H9 (cell line): ENCODE data around the gene ATE1. TPM values are rescaled to one million over a fixed set of nuclear protein-coding genes. Genes with fewer than 3 reads are reported as not detected.

Experiments
- DNase-seq: peaks from one replicate; pipeline ENCODE4 v3.0.0-alpha.2; 2017
- H2AFZ ChIP-seq: one replicate; pipeline ENCODE4 v1.6.1; 2013; ENCODE audit warnings: mild to moderate bottlenecking, low read length, control low read depth, moderate library complexity
- H2AK5ac ChIP-seq: 2 replicates; pipeline ENCODE4 v1.6.1; 2013; ENCODE audit warnings: low read length, control low read depth, mixed read lengths; ENCODE audit not compliant: insufficient read length
- H2BK120ac ChIP-seq: one replicate; pipeline ENCODE4 v1.6.1; 2013; ENCODE audit warnings: low read depth, mild to moderate bottlenecking, low read length, control low read depth, inconsistent platforms; ENCODE audit not compliant: poor library complexity, severe bottlenecking
- H2BK12ac ChIP-seq: 2 replicates; pipeline ENCODE4 v1.6.1; 2013; ENCODE audit warnings: low read length, control low read depth, mixed read lengths, low read depth; ENCODE audit not compliant: insufficient read length
- H2BK15ac ChIP-seq: 2 replicates; pipeline ENCODE4 v1.6.1; 2013; ENCODE audit warnings: low read depth, low read length, control low read depth
- H2BK20ac ChIP-seq: one replicate; pipeline ENCODE4 v1.6.1; 2013; ENCODE audit warnings: low read depth, mild to moderate bottlenecking, low read length, control low read depth, inconsistent platforms; ENCODE audit not compliant: poor library complexity, severe bottlenecking
- H2BK5ac ChIP-seq: 2 replicates; pipeline ENCODE4 v1.6.1; 2013; ENCODE audit warnings: low read length, control low read depth, mixed read lengths; ENCODE audit not compliant: insufficient read length
- H3K14ac ChIP-seq: 2 replicates; pipeline ENCODE4 v1.6.1; 2013; ENCODE audit warnings: low read length, control low read depth; ENCODE audit not compliant: insufficient read depth
- H3K18ac ChIP-seq: 2 replicates; pipeline ENCODE4 v1.6.1; 2013; ENCODE audit warnings: low read depth, mild to moderate bottlenecking, mixed read lengths, low read length, control low read depth; ENCODE audit not compliant: insufficient read length
- H3K23ac ChIP-seq: 2 replicates; pipeline ENCODE4 v1.6.1; 2013; ENCODE audit warnings: low read length, control low read depth, mixed read lengths, low read depth; ENCODE audit not compliant: insufficient read length
- H3K23me2 ChIP-seq: 2 replicates; pipeline ENCODE4 v1.6.1; 2013; ENCODE audit warnings: low read depth, mild to moderate bottlenecking, mixed read lengths, low read length, control low read depth; ENCODE audit not compliant: insufficient read length, poor library complexity, severe bottlenecking
- H3K27ac ChIP-seq: 2 replicates; pipeline ENCODE4 v1.5.1; 2013; ENCODE audit warnings: low read length, control low read depth, mixed read lengths, low read depth; ENCODE audit not compliant: insufficient read length
- H3K27me3 ChIP-seq: 2 replicates; pipeline ENCODE4 v1.6.1; 2013; ENCODE audit warnings: low read length, control low read depth, inconsistent platforms; ENCODE audit not compliant: insufficient read depth
- H3K4ac ChIP-seq: 2 replicates; pipeline ENCODE4 v1.6.1; 2013; ENCODE audit warnings: low read depth, mild to moderate bottlenecking, control low read depth, inconsistent platforms, low read length, moderate library complexity
- H3K4me1 ChIP-seq: 2 replicates; pipeline ENCODE4 v1.6.1; 2013; ENCODE audit warnings: low read length, control low read depth, inconsistent platforms; ENCODE audit not compliant: insufficient read depth
- H3K4me2 ChIP-seq: 2 replicates; pipeline ENCODE4 v1.6.1; 2013; ENCODE audit warnings: low read length, control low read depth, mixed read lengths; ENCODE audit not compliant: insufficient read length, insufficient read depth
- H3K56ac ChIP-seq: 2 replicates; pipeline ENCODE4 v1.6.1; 2013; ENCODE audit warnings: low read depth, mild to moderate bottlenecking, mixed read lengths, low read length, control low read depth; ENCODE audit not compliant: insufficient read length
- H3K79me1 ChIP-seq: 2 replicates; pipeline ENCODE4 v1.6.1; 2013; ENCODE audit warnings: low read depth, mild to moderate bottlenecking, moderate library complexity, low read length, control low read depth, inconsistent platforms; ENCODE audit not compliant: insufficient read depth, poor library complexity, severe bottlenecking
- H3K79me2 ChIP-seq: 2 replicates; pipeline ENCODE4 v1.6.1; 2013; ENCODE audit warnings: low read length, control low read depth, inconsistent platforms; ENCODE audit not compliant: insufficient read depth
- H3K9ac ChIP-seq: 2 replicates; pipeline ENCODE4 v1.6.1; 2013; ENCODE audit warnings: low read length, control low read depth, mixed read lengths; ENCODE audit not compliant: insufficient read length; ENCODE audit errors: extremely low read depth
- H3K9me3 ChIP-seq: one replicate; pipeline ENCODE4 v1.6.1; 2013; ENCODE audit warnings: low read depth, low read length, inconsistent platforms; ENCODE audit not compliant: control insufficient read depth
- H3T11ph ChIP-seq: one replicate; pipeline ENCODE4 v1.6.1; 2013; ENCODE audit warnings: mild to moderate bottlenecking, low read length, control low read depth, inconsistent platforms
- H4K20me1 ChIP-seq: one replicate; pipeline ENCODE4 v1.6.1; 2013; ENCODE audit not compliant: control insufficient read depth, insufficient read length, insufficient read depth
- H4K5ac ChIP-seq: 2 replicates; pipeline ENCODE4 v1.6.1; 2013; ENCODE audit warnings: low read depth, mild to moderate bottlenecking, mixed read lengths, low read length, control low read depth; ENCODE audit not compliant: insufficient read length
- H4K8ac ChIP-seq: replicated peaks from 2 replicates; pipeline ENCODE4 v1.6.1; 2013; ENCODE audit warnings: low read length, control low read depth, mixed read lengths, low read depth; ENCODE audit not compliant: insufficient read length
- H4K91ac ChIP-seq: 2 replicates; pipeline ENCODE4 v1.6.1; 2013; ENCODE audit warnings: low read depth, mild to moderate bottlenecking, moderate library complexity, mixed read lengths, low read length, control low read depth; ENCODE audit not compliant: insufficient read length
- H3K27ac Mint-ChIP-seq, 3 experiments: 2 replicates in 2 of 3; 3 replicates in 1 of 3; pipeline ENCODE4 v1.8.0; 2020 to 2021; ENCODE audit warnings: mixed read lengths in 3 of 3, mild to moderate bottlenecking in 1 of 3, moderate library complexity in 1 of 3
- H3K27me3 Mint-ChIP-seq: 2 replicates; pipeline ENCODE4 v1.8.0; 2021; ENCODE audit warnings: low read depth, mild to moderate bottlenecking, moderate library complexity, mixed read lengths
- H3K36me3 Mint-ChIP-seq, 3 experiments: 2 replicates in 2 of 3; 3 replicates in 1 of 3; pipeline ENCODE4 v1.8.0; 2020 to 2021; ENCODE audit warnings: low read depth in 3 of 3, mixed read lengths in 3 of 3; ENCODE audit not compliant: insufficient read depth in 1 of 3
- H3K4me1 Mint-ChIP-seq, 2 experiments: 2 replicates each; pipeline ENCODE4 v1.8.0; 2020; ENCODE audit warnings: mixed read lengths in 2 of 2
- H3K4me3 Mint-ChIP-seq, 2 experiments: 2 replicates in 1 of 2; 3 replicates in 1 of 2; pipeline ENCODE4 v1.8.0; 2020 to 2021; ENCODE audit warnings: mild to moderate bottlenecking in 2 of 2, mixed read lengths in 2 of 2, moderate library complexity in 1 of 2
- H3K9me3 Mint-ChIP-seq, 2 experiments: 2 replicates in 1 of 2; 3 replicates in 1 of 2; pipeline ENCODE4 v1.8.0; 2020; ENCODE audit warnings: mild to moderate bottlenecking in 2 of 2, mixed read lengths in 2 of 2, moderate library complexity in 1 of 2
- CTCF ChIP-seq: fragments of 200-600 bp; sonication (generic); conservative IDR thresholded peaks from 3 replicates; pipeline ENCODE4 v1.8.0; 2021; ENCODE audit warnings: antibody characterized with exemption, mild to moderate bottlenecking
- WGBS: extraction: QIAGEN DNeasy Blood & Tissue Kit; methylation state at CpG from one replicate; pipeline ENCODE4 v1.1.7; 2013; ENCODE audit warnings: missing lambda C conversion rate, low lambda C conversion rate, mixed read lengths; ENCODE audit not compliant: insufficient read length; ENCODE audit errors: extremely low coverage; 5-methylcytosine and 5-hydroxymethylcytosine counted together
- total RNA-seq: library from RNA; stranded (reverse); gene quantifications from 2 replicates; pipeline ENCODE4 v1.2.1, GENCODE V29; 2021

The ATE1 gene
- total RNA-seq, 1 experiment from 2014 or later, result 29.0 TPM

- Histone ChIP-seq H3K23me2 (no peaks in the 10 kb centered on the region), H2BK12ac (no peak overlapping the region), H4K8ac (no peak overlapping the region), H2AFZ (no peak overlapping the region), H3K4me1 (no peaks in the 10 kb centered on the region), H3K4ac (no peak overlapping the region), H3K56ac (no peak overlapping the region), H4K20me1 (no peaks in the 10 kb centered on the region), H3K9me3 (no peaks in the 10 kb centered on the region), H2BK5ac (no peak overlapping the region), H3K18ac (no peak overlapping the region), H4K91ac (no peak overlapping the region), H2BK120ac (no peak overlapping the region), H2BK20ac (no peak overlapping the region), H2BK15ac (no peak overlapping the region), H3K4me2 (no peak overlapping the region), H4K5ac (no peak overlapping the region), H3K9ac (no peak overlapping the region), H2AK5ac (no peak overlapping the region), H3K79me1 (no peaks in the 10 kb centered on the region), H3T11ph (no peak overlapping the region), H3K27me3 (no peaks in the 10 kb centered on the region), H3K79me2 (no peaks in the 10 kb centered on the region), H3K23ac (no peak overlapping the region), H3K27ac (no peak overlapping the region), H3K14ac (no peak overlapping the region)
- no peak for DNase-seq
- WGBS, result no CpG with 5 or more reads among the region's 3 CpGs
- no peak overlapping the region for H3K27ac Mint-ChIP-seq
- H3K36me3 Mint-ChIP-seq, result peaks cover 0 to 7% (median 4%) of the 10 kb centered on the region in 3 experiments; a peak in 1 of 7 replicates
- no peaks in the 10 kb centered on the region for H3K27me3 Mint-ChIP-seq
- TF ChIP-seq CTCF, result no peak
- H3K4me1 Mint-ChIP-seq, result peaks cover 10 to 11% of the 10 kb centered on the region in 2 experiments
- no peak overlapping the region for H3K4me3 Mint-ChIP-seq
- H3K9me3 Mint-ChIP-seq, result no peaks in the 10 kb centered on the region
These were observed 21.6 kb upstream of the ATE1 start for GRCh38 chr10:121949451-121949850.
